SKM-1 (cell line): ENCODE measurements around the gene FAM25A.

ENCODE experiments used
- DNase-seq: peaks from one replicate; lab custom pipeline; 2025; ENCODE audit not compliant: unreplicated experiment; lab: John Stamatoyannopoulos, UW

Gene FAM25A

GRCh38 chr10:87059401-87059800 is 39.3 kb downstream of the FAM25A start:
- DNase-seq, result no peak

GRCh38 chr10:87060280-87060928 is 40.3 kb downstream of the FAM25A start:
- DNase-seq, result no peak

GRCh38 chr10:87064651-87065050 is 44.6 kb downstream of the FAM25A start:
- no peak for DNase-seq

GRCh38 chr10:87066178-87066577 is 46.1 kb downstream of the FAM25A start:
- no peak for DNase-seq

GRCh38 chr10:87066865-87067264 is 46.8 kb downstream of the FAM25A start:
- DNase-seq, result no peak

- no peak for DNase-seq
Measured at GRCh38 chr10:87068281-87068680, 48.2 kb downstream of the FAM25A start.

GRCh38 chr10:87072449-87072848 is 52.4 kb downstream of the FAM25A start:
- no peak for DNase-seq
